H1 (cell line): ENCODE measurements around the gene NELFB. TPM values are rescaled to one million over a fixed set of nuclear protein-coding genes. Genes with fewer than 3 reads are reported as not detected.

ENCODE experiments used
- CTCF ChIA-PET: fragments of 300-600 bp; sonication (Branson Sonifier 250); formaldehyde crosslinking; loops from one replicate; lab custom pipeline; 2021; ENCODE audit not compliant: partially characterized antibody; lab: Charles Lee
- POLR2A ChIA-PET: fragments of 300-600 bp; sonication (Branson Sonifier 250); formaldehyde crosslinking; loops from one replicate; lab custom pipeline; 2021; ENCODE audit warnings: inconsistent platforms; ENCODE audit not compliant: partially characterized antibody; lab: Charles Lee
- DNase-seq, 2 experiments: peaks; one replicate each; pipeline versions ENCODE4 v3.0.0 to v3.0.0-alpha.2; 2010 to 2022; ENCODE audit warnings: low spot score in 2 of 2, low read depth in 1 of 2, mixed read lengths in 1 of 2
- FAIRE-seq: peaks from 2 replicates; lab custom pipeline; 2011; peaks lifted over from hg19 to GRCh38; lab: Jason Lieb, UNC
- H2AFZ ChIP-seq: 2 replicates; pipeline ENCODE4 v1.8.1; 2012; ENCODE audit warnings: low read length, inconsistent platforms
- H2AK5ac ChIP-seq: 2 replicates; pipeline ENCODE4 v1.6.1; 2013; ENCODE audit warnings: low read depth, low read length
- H2BK120ac ChIP-seq: replicated peaks from 2 replicates; pipeline ENCODE3; 2013; ENCODE audit warnings: low read depth, low read length, inconsistent platforms
- H2BK12ac ChIP-seq: 2 replicates; pipeline ENCODE4 v1.6.1; 2013; ENCODE audit warnings: low read depth, low read length
- H2BK15ac ChIP-seq: 2 replicates; pipeline ENCODE4 v1.6.1; 2013; ENCODE audit warnings: low read length
- H2BK20ac ChIP-seq: 2 replicates; pipeline ENCODE4 v1.6.1; 2013; ENCODE audit warnings: low read length
- H2BK5ac ChIP-seq: 2 replicates; pipeline ENCODE4 v1.6.1; 2013; ENCODE audit warnings: low read depth, low read length
- H3K14ac ChIP-seq: 2 replicates; pipeline ENCODE4 v1.6.1; 2013; ENCODE audit warnings: inconsistent platforms; ENCODE audit not compliant: insufficient read length
- H3K18ac ChIP-seq: 2 replicates; pipeline ENCODE4 v1.6.1; 2013; ENCODE audit warnings: low read length; ENCODE audit errors: extremely low read depth
- H3K23ac ChIP-seq: 2 replicates; pipeline ENCODE4 v1.6.1; 2013; ENCODE audit warnings: inconsistent platforms; ENCODE audit not compliant: insufficient read length
- H3K23me2 ChIP-seq: 2 replicates; pipeline ENCODE4 v1.6.1; 2013; ENCODE audit warnings: low read depth, low read length
- H3K27ac ChIP-seq: 2 replicates; pipeline ENCODE4 v1.6.1; 2011; ENCODE audit warnings: low read depth, low read length, inconsistent platforms
- H3K27me3 ChIP-seq, 4 experiments: replicated peaks in 1 of 4; 1 replicate in 1 of 4; 2 replicates in 3 of 4; pipeline versions ENCODE4 v1.6.1 to v1.8.1; 2011 to 2013; ENCODE audit warnings: low read length in 3 of 4, mild to moderate bottlenecking in 3 of 4, inconsistent platforms in 2 of 4, mixed read lengths in 2 of 4, moderate library complexity in 1 of 4; ENCODE audit not compliant: control insufficient read depth in 3 of 4, insufficient read depth in 3 of 4; ENCODE audit errors: extremely low read depth in 1 of 4
- H3K36me3 ChIP-seq, 4 experiments: 2 replicates each; pipeline versions ENCODE4 v1.6.1 to v1.8.1; 2011 to 2013; ENCODE audit warnings: mild to moderate bottlenecking in 4 of 4, low read length in 3 of 4, moderate library complexity in 2 of 4, control low read depth in 1 of 4, inconsistent platforms in 1 of 4; ENCODE audit not compliant: insufficient read depth in 4 of 4, control insufficient read depth in 2 of 4
- H3K4ac ChIP-seq: replicated peaks from 2 replicates; pipeline ENCODE3; 2013; ENCODE audit warnings: low read length, low read depth, mixed read lengths, inconsistent platforms; ENCODE audit not compliant: insufficient read length
- H3K4me1 ChIP-seq, 4 experiments: replicated peaks in 1 of 4; 1 replicate in 1 of 4; 2 replicates in 3 of 4; pipeline versions ENCODE4 v1.6.1 to v1.8.1; 2011 to 2013; ENCODE audit warnings: low read length in 3 of 4, inconsistent platforms in 2 of 4, mixed read lengths in 1 of 4; ENCODE audit not compliant: insufficient read depth in 4 of 4, control insufficient read depth in 3 of 4
- H3K4me2 ChIP-seq, 2 experiments: 2 replicates each; pipeline versions ENCODE4 v1.6.1 to v1.8.1; 2011 to 2013; ENCODE audit warnings: low read depth in 2 of 2, low read length in 2 of 2, control low read depth in 1 of 2, inconsistent platforms in 1 of 2, mild to moderate bottlenecking in 1 of 2; ENCODE audit not compliant: insufficient read depth in 1 of 2
- H3K4me3 ChIP-seq, 4 experiments: fragments of 200-600, 300-600 bp in 1 of 4; sonication (generic), shearing (Covaris generic), sonication (Bioruptor Twin) in 1 of 4; 2 replicates each; pipeline versions ENCODE4 v1.5.1 to v1.8.1; 2011 to 2016; ENCODE audit warnings: low read length in 4 of 4, low read depth in 3 of 4, control low read depth in 2 of 4, inconsistent platforms in 2 of 4, mild to moderate bottlenecking in 2 of 4, mixed read lengths in 1 of 4, moderate library complexity in 1 of 4; ENCODE audit not compliant: insufficient read depth in 2 of 4; ENCODE audit errors: extremely low read depth in 1 of 4
- H3K56ac ChIP-seq: replicated peaks from 2 replicates; pipeline ENCODE3; 2013; ENCODE audit warnings: low read depth, mild to moderate bottlenecking, mixed read lengths, low read length, inconsistent platforms; ENCODE audit not compliant: insufficient read length
- H3K79me1 ChIP-seq: 2 replicates; pipeline ENCODE4 v1.6.1; 2013; ENCODE audit warnings: low read depth, low read length, control low read depth
- H3K79me2 ChIP-seq, 2 experiments: 2 replicates each; pipeline versions ENCODE4 v1.6.1 to v1.8.1; 2012 to 2013; ENCODE audit warnings: low read length in 2 of 2, mild to moderate bottlenecking in 2 of 2, inconsistent platforms in 1 of 2; ENCODE audit not compliant: insufficient read depth in 2 of 2, control insufficient read depth in 1 of 2
- H3K9ac ChIP-seq, 4 experiments: replicated peaks in 1 of 4; 1 replicate in 1 of 4; 2 replicates in 3 of 4; pipeline versions ENCODE4 v1.6.1 to v1.8.1; 2011 to 2013; ENCODE audit warnings: low read depth in 3 of 4, low read length in 3 of 4, control low read depth in 2 of 4, mild to moderate bottlenecking in 2 of 4, moderate library complexity in 2 of 4, inconsistent platforms in 1 of 4; ENCODE audit errors: extremely low read depth in 1 of 4
- H3K9me3 ChIP-seq, 2 experiments: 2 replicates each; pipeline versions ENCODE4 v1.6.1 to v1.8.1; 2012 to 2013; ENCODE audit warnings: mild to moderate bottlenecking in 2 of 2, moderate library complexity in 2 of 2, control low read depth in 1 of 2, inconsistent platforms in 1 of 2, low read depth in 1 of 2, low read length in 1 of 2, mixed read lengths in 1 of 2; ENCODE audit not compliant: insufficient read depth in 2 of 2
- H4K20me1 ChIP-seq, 2 experiments: replicated peaks in 1 of 2; 2 replicates each; pipeline versions ENCODE3 to v1.8.1; 2011 to 2013; ENCODE audit warnings: inconsistent platforms in 2 of 2, low read length in 2 of 2, mild to moderate bottlenecking in 1 of 2; ENCODE audit not compliant: insufficient read depth in 2 of 2, control insufficient read depth in 1 of 2
- H4K5ac ChIP-seq: 2 replicates; pipeline ENCODE4 v1.6.1; 2013; ENCODE audit warnings: low read length, low read depth, mixed read lengths, inconsistent platforms; ENCODE audit not compliant: insufficient read length
- H4K8ac ChIP-seq: 2 replicates; pipeline ENCODE4 v1.8.0; 2013; ENCODE audit warnings: mild to moderate bottlenecking, moderate library complexity, low read length, inconsistent platforms; ENCODE audit not compliant: insufficient read depth; ENCODE audit errors: extremely low read depth
- H4K91ac ChIP-seq: replicated peaks from 2 replicates; pipeline ENCODE3; 2013; ENCODE audit warnings: low read length, mixed read lengths, inconsistent platforms; ENCODE audit not compliant: insufficient read length
- ATF3 ChIP-seq: IDR thresholded peaks from 2 replicates; pipeline ENCODE4 v1.6.1; 2011; ENCODE audit warnings: low read depth, mild to moderate bottlenecking, low read length; ENCODE audit not compliant: insufficient read depth
- CHD1 ChIP-seq: IDR thresholded peaks from 2 replicates; pipeline ENCODE4 v1.6.1; 2012; ENCODE audit warnings: low read depth, low read length, improper control_type of control experiment
- CTBP2 ChIP-seq: IDR thresholded peaks from 2 replicates; pipeline ENCODE4 v1.7.0; 2011; ENCODE audit warnings: borderline replicate concordance, mild to moderate bottlenecking, moderate library complexity, mixed read lengths, low read length; ENCODE audit not compliant: insufficient read depth, insufficient read length
- GTF2F1 ChIP-seq: IDR thresholded peaks from 2 replicates; pipeline ENCODE4 v1.6.1; 2012; ENCODE audit warnings: low read depth, low read length, improper control_type of control experiment, borderline replicate concordance
- HDAC6 ChIP-seq: IDR thresholded peaks from one replicate; pipeline ENCODE4 v1.7.1; 2012; ENCODE audit warnings: low read depth, mild to moderate bottlenecking, inconsistent platforms, low read length, moderate library complexity
- MAX ChIP-seq: IDR thresholded peaks from 2 replicates; pipeline ENCODE4 v1.6.1; 2012; ENCODE audit warnings: inconsistent platforms
- POLR2A ChIP-seq, 2 experiments: IDR thresholded peaks; 1 replicate in 1 of 2; 2 replicates in 1 of 2; pipeline ENCODE4 v1.6.1; 2011; ENCODE audit warnings: low read depth in 2 of 2, low read length in 2 of 2, mild to moderate bottlenecking in 2 of 2; ENCODE audit errors: control extremely low read depth in 1 of 2
- POLR2AphosphoS5 ChIP-seq: IDR thresholded peaks from 2 replicates; pipeline ENCODE4 v1.6.1; 2011; ENCODE audit warnings: low read depth, low read length
- SIRT6 ChIP-seq: IDR thresholded peaks from one replicate; pipeline ENCODE4 v1.7.1; 2012; ENCODE audit warnings: low read length, inconsistent platforms
- SP1 ChIP-seq: IDR thresholded peaks from 2 replicates; pipeline ENCODE4 v1.6.1; 2011; ENCODE audit warnings: low read depth, low read length
- SP2 ChIP-seq: IDR thresholded peaks from 2 replicates; pipeline ENCODE4 v1.6.1; 2012; ENCODE audit warnings: mild to moderate bottlenecking, low read length, inconsistent platforms
- TAF1 ChIP-seq: IDR thresholded peaks from 2 replicates; pipeline ENCODE4 v1.6.1; 2011; ENCODE audit warnings: mild to moderate bottlenecking, low read depth, low read length
- WGBS, 2 experiments: shearing (Covaris generic) in 1 of 2; methylation state at CpG; one replicate each; pipeline versions ENCODE4 v1.1.6 to v1.1.7; 2013 to 2015; ENCODE audit warnings: low lambda C conversion rate in 2 of 2, mixed read lengths in 2 of 2, inconsistent platforms in 1 of 2, low coverage in 1 of 2, missing lambda C conversion rate in 1 of 2; ENCODE audit not compliant: insufficient replicate concordance in 2 of 2, insufficient coverage in 1 of 2, insufficient read length in 1 of 2; ENCODE audit errors: extremely low coverage in 1 of 2, missing lambda C conversion rate in 1 of 2; 5-methylcytosine and 5-hydroxymethylcytosine counted together
- polyA plus RNA-seq, 7 experiments: library from polyadenylated mRNA; depleted of rRNA in 3 of 7; stranded (reverse) in 5 of 7; unstranded in 2 of 7; fragments of >200 nt in 5 of 7; fragments of 200-250 nt in 2 of 7; gene quantifications; 1 replicate in 5 of 7; 2 replicates in 1 of 7; 4 replicates in 1 of 7; pipeline versions ENCODE4 v1.2.1 to v1.2.3, GENCODE V29; 2011 to 2013; ENCODE audit warnings: missing spikeins in 2 of 7, mixed read lengths in 2 of 7
- total RNA-seq: library from RNA; stranded (reverse); fragmentation: NEBNext Ultra II Directional; extraction: Animal tissue kit (Norgen Biotek cat#: 25700); gene quantifications from 2 replicates; pipeline ENCODE4 v1.2.1, GENCODE V29; 2021

NELFB gene
- total and polyA plus RNA-seq, 2 of the 8 experiments (the other 6 are each of a cell fraction or from before 2014, with no cell fraction given): 57.6 to 78.0 TPM

- H3K4ac ChIP-seq: no peak overlapping the region
- H2AFZ ChIP-seq: no peak overlapping the region
- H3K27ac ChIP-seq: no peak overlapping the region
- WGBS, 2 experiments: 93% methylated on average over 24 of the region's 24 CpGs; no CpG with 5 or more reads in 1 of the 2 experiments
- DNase-seq (no peak), FAIRE-seq (no peak)
- H3K27me3 ChIP-seq: no peaks in the 10 kb centered on the region; a peak in 1 of 7 replicates
- ChIA-PET CTCF (interaction anchor here (0.6 to 20.2 kb wide), 2 partner anchors 40 to 114 kb away, joined by 3 to 204 read pairs; partner anchors contain the start of genes ANAPC2 and SSNA1), POLR2A (interaction anchor here (0.6 to 69.9 kb wide), 3 partner anchors 10 to 533 kb away, joined by 3 to 1462 read pairs (median 3); partner anchors contain the start of genes NELFB, STPG3, TOR4A and TUBB4B)
- H3K4me3 ChIP-seq: no peak overlapping the region
- no peak overlapping the region for H4K91ac ChIP-seq
- no peaks in the 10 kb centered on the region for H3K79me1 ChIP-seq
- no peak overlapping the region for H2BK20ac ChIP-seq
- H3K36me3 ChIP-seq: no peaks in the 10 kb centered on the region
- H4K20me1 ChIP-seq: peaks cover 0 to 1% of the 10 kb centered on the region in 2 experiments
- TF ChIP-seq SIRT6 (no peak), HDAC6 (no peak), SP1 (no peak), POLR2AphosphoS5 (no peak), SP2 (no peak), CTBP2 (no peak), GTF2F1 (no peak), TAF1 (no peak), MAX (no peak), POLR2A (IDR thresholded peaks at IDR 0.05; ENCODE audit: control extremely low read depth in 1 of 2, low read depth in 2 of 2, low read length in 2 of 2) (no peak), CHD1 (no peak), ATF3 (no peak)
- H3K4me2 ChIP-seq: no peak overlapping the region
- H4K5ac ChIP-seq: no peak overlapping the region
- no peak overlapping the region for H4K8ac ChIP-seq
- no peak overlapping the region for H2AK5ac ChIP-seq
- H3K9me3 ChIP-seq: no peaks in the 10 kb centered on the region
- no peak overlapping the region for H2BK12ac ChIP-seq
- no peak overlapping the region for H2BK5ac ChIP-seq
- no peak overlapping the region for H2BK120ac ChIP-seq
- no peak overlapping the region for H3K9ac ChIP-seq
- no peaks in the 10 kb centered on the region for H3K23me2 ChIP-seq
- peaks cover 0 to 19% (median 10%) of the 10 kb centered on the region in 4 experiments; a peak in 6 of 7 replicates for H3K4me1 ChIP-seq
- no peak overlapping the region for H3K23ac ChIP-seq
- no peak overlapping the region for H3K56ac ChIP-seq
- no peaks in the 10 kb centered on the region for H3K79me2 ChIP-seq
- H3K14ac ChIP-seq: no peak overlapping the region
- no peak overlapping the region for H3K18ac ChIP-seq
- H2BK15ac ChIP-seq: no peak overlapping the region
Observed at GRCh38 chr9:137232510-137232909, 22.6 kb upstream of the NELFB start.
